HEK293T (cell line): ENCODE measurements around the gene LGI1.

ENCODE experiments used
- CTCF ChIA-PET: fragments of 350-600 bp; formaldehyde crosslinking; extraction: SDS; loops from one replicate; lab custom pipeline; 2021; ENCODE audit warnings: antibody characterized with exemption, inconsistent platforms; lab: Yijun Ruan, JAX
- POLR2A ChIA-PET: fragments of 350-600 bp; formaldehyde crosslinking; extraction: SDS; loops from one replicate; lab custom pipeline; 2020; ENCODE audit warnings: antibody characterized with exemption, inconsistent platforms; lab: Yijun Ruan, JAX
- DNase-seq: peaks from one replicate; pipeline ENCODE4 v3.0.0; 2012; ENCODE audit warnings: mixed read lengths; ENCODE audit errors: extremely low spot score
- ARNT ChIP-seq: fragments of 450-650 bp; IDR thresholded peaks from 2 replicates; pipeline ENCODE4 v1.6.1; 2017; ENCODE audit warnings: mild to moderate bottlenecking
- BHLHE40 ChIP-seq: fragments of 450-650 bp; IDR thresholded peaks from 2 replicates; pipeline ENCODE4 v1.6.1; 2016; ENCODE audit warnings: mild to moderate bottlenecking, moderate library complexity, borderline replicate concordance
- CTBP1 ChIP-seq: fragments of 450-650 bp; IDR thresholded peaks from 2 replicates; pipeline ENCODE4 v1.6.1; 2016; ENCODE audit warnings: borderline replicate concordance
- ELF4 ChIP-seq: fragments of 450-650 bp; IDR thresholded peaks from 2 replicates; pipeline ENCODE4 v1.6.1; 2017; ENCODE audit warnings: antibody characterized with exemption
- FOXA1 ChIP-seq: fragments of 450-650 bp; IDR thresholded peaks from 2 replicates; pipeline ENCODE4 v1.6.1; 2016; ENCODE audit warnings: mild to moderate bottlenecking
- FOXK2 ChIP-seq: fragments of 450-650 bp; IDR thresholded peaks from 2 replicates; pipeline ENCODE4 v1.6.1; 2016; ENCODE audit warnings: mild to moderate bottlenecking
- FOXM1 ChIP-seq: fragments of 450-650 bp; IDR thresholded peaks from 2 replicates; pipeline ENCODE4 v1.6.1; 2017; ENCODE audit warnings: mild to moderate bottlenecking, borderline replicate concordance
- HDGF ChIP-seq: fragments of 450-650 bp; IDR thresholded peaks from 2 replicates; pipeline ENCODE4 v1.6.1; 2017; ENCODE audit warnings: antibody characterized with exemption, borderline replicate concordance
- L3MBTL2 ChIP-seq: fragments of 450-650 bp; conservative IDR thresholded peaks from 2 replicates; pipeline ENCODE4 v1.6.1; 2016; ENCODE audit warnings: mild to moderate bottlenecking
- LEF1 ChIP-seq: fragments of 450-650 bp; IDR thresholded peaks from 2 replicates; pipeline ENCODE4 v1.6.1; 2017; ENCODE audit warnings: mild to moderate bottlenecking, borderline replicate concordance
- NFRKB ChIP-seq: fragments of 450-650 bp; IDR thresholded peaks from 2 replicates; pipeline ENCODE4 v1.6.1; 2016; ENCODE audit warnings: mild to moderate bottlenecking, moderate library complexity
- PKNOX1 ChIP-seq: fragments of 450-650 bp; IDR thresholded peaks from 2 replicates; pipeline ENCODE4 v1.6.1; 2016
- SP1 ChIP-seq: fragments of 450-650 bp; IDR thresholded peaks from 2 replicates; pipeline ENCODE4 v1.6.1; 2017
- SUZ12 ChIP-seq: fragments of 450-650 bp; IDR thresholded peaks from 2 replicates; pipeline ENCODE4 v1.6.1; 2016; ENCODE audit warnings: mild to moderate bottlenecking
- TARDBP ChIP-seq: fragments of 450-650 bp; IDR thresholded peaks from 2 replicates; pipeline ENCODE4 v1.6.1; 2016
- ZNF384 ChIP-seq: fragments of 450-650 bp; IDR thresholded peaks from 2 replicates; pipeline ENCODE4 v1.6.1; 2016

The LGI1 gene

GRCh38 chr10:93751832-93752231, 5.9 kb upstream of the LGI1 start:
- DNase-seq = peak; percentile 76
- TF ChIP-seq BHLHE40 (no peak), L3MBTL2 (peak; percentile 15; the same call in 1 of the 2 replicates)
- POLR2A ChIA-PET = interaction anchor here (1.3 kb wide), 1 partner anchor 50 kb away, joined by 3 read pairs; the partner anchor contains the start of gene FRA10AC1
- CTCF ChIA-PET = interaction anchor here (0.9 to 1.3 kb wide), 2 partner anchors 61 to 64 kb away, joined by 3 to 4 read pairs; no protein-coding TSS in a partner anchor

GRCh38 chr10:93752761-93753160, 5.0 kb upstream of the LGI1 start:
- ChIA-PET CTCF (interaction anchor here (1.3 kb wide), 1 partner anchor 63 kb away, joined by 4 read pairs; no protein-coding TSS in a partner anchor), POLR2A (interaction anchor here (1.3 kb wide), 1 partner anchor 51 kb away, joined by 3 read pairs; the partner anchor contains the start of gene FRA10AC1)
- TF ChIP-seq SP1 = no peak
- no peak for DNase-seq

- TF ChIP-seq PKNOX1 (no peak), LEF1 (no peak), SP1 (no peak), SUZ12 (no peak), ELF4 (no peak), TARDBP (no peak), HDGF (no peak), ZNF384 (no peak), CTBP1 (no peak)
- ChIA-PET POLR2A (no interaction called here), CTCF (interaction anchor here (0.6 to 2.1 kb wide), 2 partner anchors 8 to 1804 kb away, joined by 3 to 7 read pairs; no protein-coding TSS in a partner anchor)
- no peak for DNase-seq
Measured at GRCh38 chr10:93753621-93754250, 4.0 kb upstream of the LGI1 start.

GRCh38 chr10:93754761-93755160, 3.0 kb upstream of the LGI1 start:
- DNase-seq = no peak
- CTCF ChIA-PET = interaction anchor here (0.6 to 2.1 kb wide), 3 partner anchors 9 to 61 kb away, joined by 3 to 7 read pairs (median 3); no protein-coding TSS in a partner anchor
- TF ChIP-seq FOXM1 (no peak), ZNF384 (no peak), SP1 (no peak), LEF1 (no peak), CTBP1 (no peak), SUZ12 (no peak), ARNT (no peak), FOXK2 (no peak), ELF4 (no peak), NFRKB (no peak), PKNOX1 (no peak), L3MBTL2 (no peak), BHLHE40 (no peak), FOXA1 (no peak), TARDBP (no peak), HDGF (no peak)
- POLR2A ChIA-PET = no interaction called here

- TF ChIP-seq ARNT = no peak
- TF ChIP-seq SP1 = no peak
- 0 out of 2 replicates have a peak, but pooled peaks have one; percentile 22 for TF ChIP-seq LEF1
- TF ChIP-seq ELF4 = no peak
- TF ChIP-seq FOXM1 = peak; percentile 37; the same call in 1 of the 2 replicates
- peak; percentile 94 for TF ChIP-seq PKNOX1
- no peak for TF ChIP-seq HDGF
- TF ChIP-seq BHLHE40 = no peak
- TF ChIP-seq CTBP1 = peak; percentile 70; the same call in 1 of the 2 replicates
- no peak for DNase-seq
- POLR2A ChIA-PET = no interaction called here
- CTCF ChIA-PET = interaction anchor here (0.6 to 3.9 kb wide), 3 partner anchors 10 to 24 kb away, joined by 3 to 26 read pairs (median 7); no protein-coding TSS in a partner anchor
Measured at GRCh38 chr10:93755443-93756116, 2.2 kb upstream of the LGI1 start.

GRCh38 chr10:93756118-93756517, 1.6 kb upstream of the LGI1 start:
- TF ChIP-seq ZNF384 (no peak), LEF1 (no peak), ARNT (no peak), HDGF (no peak), ELF4 (no peak), FOXK2 (no peak), FOXM1 (no peak), CTBP1 (no peak), L3MBTL2 (no peak), SP1 (no peak), BHLHE40 (no peak), TARDBP (no peak), FOXA1 (no peak), SUZ12 (no peak), PKNOX1 (no peak), NFRKB (no peak)
- POLR2A ChIA-PET = no interaction called here
- DNase-seq = no peak
- CTCF ChIA-PET = interaction anchor here (3.9 kb wide), 1 partner anchor 11 kb away, joined by 26 read pairs; no protein-coding TSS in a partner anchor
